ENCODE results near the gene MKLN1. TPM values are rescaled to one million over a fixed set of nuclear protein-coding genes. Genes with fewer than 3 reads are reported as not detected.

Gene MKLN1
- polyA plus RNA-seq, 2 of the 4 experiments (the other 2 are of a cell fraction) = 39.6 to 84.5 TPM

DNA sequence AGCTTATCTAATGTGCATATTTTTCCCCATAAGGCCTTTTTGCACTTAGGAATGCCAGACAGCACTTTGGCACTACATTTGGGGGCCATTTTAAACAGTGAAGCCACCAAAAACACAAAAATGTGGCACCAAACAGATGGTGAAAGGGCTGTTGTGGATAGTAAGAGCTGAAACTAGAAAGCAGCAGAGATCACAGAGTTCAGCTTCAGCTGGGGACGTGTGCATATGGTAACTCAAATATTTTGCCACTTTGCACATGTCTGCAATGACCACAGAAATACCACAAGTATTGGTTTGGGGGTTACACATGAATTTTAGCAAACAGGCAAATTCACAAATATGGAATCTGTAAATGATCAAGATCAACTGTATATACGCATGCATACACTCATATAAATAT lies 155.9 kb downstream of the MKLN1 start (continued):
- TF ChIP-seq MYC (IDR thresholded peaks at IDR 0.05; ENCODE audit: borderline replicate concordance, low read length) = no peak

DNA sequence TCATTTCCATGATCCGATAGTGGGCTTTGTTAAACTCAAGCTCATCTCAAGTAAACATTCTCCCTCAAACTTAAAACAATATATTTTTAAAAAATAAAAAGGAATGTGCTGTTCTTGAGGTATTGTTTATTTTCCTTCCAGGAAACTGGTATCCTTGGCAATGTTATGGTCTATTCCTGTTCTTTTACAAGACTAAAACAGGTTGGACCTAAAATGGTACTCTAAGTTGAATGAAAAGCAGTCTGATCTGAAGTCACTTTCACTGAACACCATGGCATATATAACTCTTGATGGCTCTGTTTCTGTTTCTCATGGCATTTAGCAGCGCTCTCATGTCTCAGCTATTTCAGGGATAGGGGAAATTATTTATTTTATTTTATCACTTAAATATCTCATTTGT lies 158.7 kb downstream of the MKLN1 start:
- Histone ChIP-seq H3K4me1 (peaks cover 10% of the 10 kb centered on the region; the same call in 2 of the 3 replicates), H3K27ac (no peak overlapping the region), H3K9me3 (no peaks in the 10 kb centered on the region), H3K4me2 (no peak overlapping the region), H3K4me3 (no peak overlapping the region)
- FAIRE-seq = no peak
- DNase-seq (ENCODE audit: low read depth in 1 of 2, low spot score in 1 of 2) = no peak
- ATAC-seq = no peak
- ChIA-PET CTCF (interaction anchor here (0.7 to 1.1 kb wide), 2 partner anchors 15 to 55 kb away, joined by 3 read pairs; no protein-coding TSS in a partner anchor), POLR2A (no interaction called here)
- TF ChIP-seq HOXB5 (CRISPR knock-in tag; IDR thresholded peaks at IDR 0.05) (no peak), MAZ (IDR thresholded peaks at IDR 0.05; ENCODE audit: borderline replicate concordance, low read depth, low read length) (no peak), FOSB (CRISPR knock-in tag; IDR thresholded peaks at IDR 0.05) (no peak), CEBPB (IDR thresholded peaks at IDR 0.05) (no peak), POLR2AphosphoS2 (conservative IDR thresholded peaks at IDR 0.05; ENCODE audit: low read length) (no peak), RCOR1 (IDR thresholded peaks at IDR 0.05; ENCODE audit: low read depth, low read length) (no peak), CHD4 (IDR thresholded peaks at IDR 0.05; ENCODE audit: borderline replicate concordance) (no peak), BHLHE40 (IDR thresholded peaks at IDR 0.05; ENCODE audit: low read depth, low read length) (no peak), ZNF302 (CRISPR knock-in tag; IDR thresholded peaks at IDR 0.05) (no peak)
- TF ChIP-seq, protein P1, sequence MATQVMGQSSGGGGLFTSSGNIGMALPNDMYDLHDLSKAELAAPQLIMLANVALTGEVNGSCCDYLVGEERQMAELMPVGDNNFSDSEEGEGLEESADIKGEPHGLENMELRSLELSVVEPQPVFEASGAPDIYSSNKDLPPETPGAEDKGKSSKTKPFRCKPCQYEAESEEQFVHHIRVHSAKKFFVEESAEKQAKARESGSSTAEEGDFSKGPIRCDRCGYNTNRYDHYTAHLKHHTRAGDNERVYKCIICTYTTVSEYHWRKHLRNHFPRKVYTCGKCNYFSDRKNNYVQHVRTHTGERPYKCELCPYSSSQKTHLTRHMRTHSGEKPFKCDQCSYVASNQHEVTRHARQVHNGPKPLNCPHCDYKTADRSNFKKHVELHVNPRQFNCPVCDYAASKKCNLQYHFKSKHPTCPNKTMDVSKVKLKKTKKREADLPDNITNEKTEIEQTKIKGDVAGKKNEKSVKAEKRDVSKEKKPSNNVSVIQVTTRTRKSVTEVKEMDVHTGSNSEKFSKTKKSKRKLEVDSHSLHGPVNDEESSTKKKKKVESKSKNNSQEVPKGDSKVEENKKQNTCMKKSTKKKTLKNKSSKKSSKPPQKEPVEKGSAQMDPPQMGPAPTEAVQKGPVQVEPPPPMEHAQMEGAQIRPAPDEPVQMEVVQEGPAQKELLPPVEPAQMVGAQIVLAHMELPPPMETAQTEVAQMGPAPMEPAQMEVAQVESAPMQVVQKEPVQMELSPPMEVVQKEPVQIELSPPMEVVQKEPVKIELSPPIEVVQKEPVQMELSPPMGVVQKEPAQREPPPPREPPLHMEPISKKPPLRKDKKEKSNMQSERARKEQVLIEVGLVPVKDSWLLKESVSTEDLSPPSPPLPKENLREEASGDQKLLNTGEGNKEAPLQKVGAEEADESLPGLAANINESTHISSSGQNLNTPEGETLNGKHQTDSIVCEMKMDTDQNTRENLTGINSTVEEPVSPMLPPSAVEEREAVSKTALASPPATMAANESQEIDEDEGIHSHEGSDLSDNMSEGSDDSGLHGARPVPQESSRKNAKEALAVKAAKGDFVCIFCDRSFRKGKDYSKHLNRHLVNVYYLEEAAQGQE (IDR thresholded peaks at IDR 0.05) = no peak
- TF ChIP-seq, protein P2, sequence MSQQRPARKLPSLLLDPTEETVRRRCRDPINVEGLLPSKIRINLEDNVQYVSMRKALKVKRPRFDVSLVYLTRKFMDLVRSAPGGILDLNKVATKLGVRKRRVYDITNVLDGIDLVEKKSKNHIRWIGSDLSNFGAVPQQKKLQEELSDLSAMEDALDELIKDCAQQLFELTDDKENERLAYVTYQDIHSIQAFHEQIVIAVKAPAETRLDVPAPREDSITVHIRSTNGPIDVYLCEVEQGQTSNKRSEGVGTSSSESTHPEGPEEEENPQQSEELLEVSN (IDR thresholded peaks at IDR 0.05; ENCODE audit: borderline replicate concordance, low read depth) = no peak
- TF ChIP-seq, protein P3, sequence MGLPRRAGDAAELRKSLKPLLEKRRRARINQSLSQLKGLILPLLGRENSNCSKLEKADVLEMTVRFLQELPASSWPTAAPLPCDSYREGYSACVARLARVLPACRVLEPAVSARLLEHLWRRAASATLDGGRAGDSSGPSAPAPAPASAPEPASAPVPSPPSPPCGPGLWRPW (IDR thresholded peaks at IDR 0.05) = no peak
- WGBS (ENCODE audit: missing lambda C conversion rate) = 95% methylated on average over 2 of the region's 2 CpGs

DNA sequence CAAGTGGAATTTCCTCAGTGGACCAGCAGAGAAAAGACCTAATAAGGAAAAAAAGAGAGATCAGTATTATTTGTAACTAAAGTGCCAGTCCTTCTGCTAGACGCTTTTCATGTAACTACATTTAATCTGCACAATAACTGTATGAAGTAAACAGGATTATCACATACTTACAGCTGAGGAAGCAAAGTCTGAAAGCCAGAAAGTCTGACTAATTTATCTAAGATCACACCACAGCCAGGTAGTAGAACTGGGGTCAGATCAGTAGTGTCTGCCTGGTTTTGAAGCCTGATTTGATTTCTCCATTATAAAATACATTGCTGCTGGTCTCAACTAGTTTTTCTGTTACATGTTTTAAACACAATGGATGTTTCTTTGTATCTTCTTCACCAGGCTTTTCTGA lies 159.5 kb downstream of the MKLN1 start:
- CTCF ChIA-PET = interaction anchor here (0.8 to 2.9 kb wide), 4 partner anchors 10 to 168 kb away, joined by 3 to 9 read pairs (median 3); no protein-coding TSS in a partner anchor
- H3K9me3 ChIP-seq = no peaks in the 10 kb centered on the region
- no peak overlapping the region for H3K4me3 ChIP-seq
- POLR2A ChIA-PET = no interaction called here
- H3K4me1 ChIP-seq = peaks cover 10% of the 10 kb centered on the region; the same call in 1 of the 3 replicates
- ATAC-seq (no peak), DNase-seq (ENCODE audit: low read depth in 1 of 2, low spot score in 1 of 2) (no peak), FAIRE-seq (no peak)
- TF ChIP-seq, protein P2 (IDR thresholded peaks at IDR 0.05; ENCODE audit: borderline replicate concordance, low read depth) = no peak
- TF ChIP-seq HOXB5 (CRISPR knock-in tag; IDR thresholded peaks at IDR 0.05) = no peak
- no peak for TF ChIP-seq TFCP2L1 (CRISPR knock-in tag; IDR thresholded peaks at IDR 0.05)
- TF ChIP-seq MYC (IDR thresholded peaks at IDR 0.05; ENCODE audit: borderline replicate concordance, low read length) = no peak
- no peak for TF ChIP-seq MAFK (IDR thresholded peaks at IDR 0.05; ENCODE audit: partially characterized antibody)
- no peak for TF ChIP-seq FOSL2 (IDR thresholded peaks at IDR 0.05)
- TF ChIP-seq FOSL2 (CRISPR knock-in tag; IDR thresholded peaks at IDR 0.05) = no peak
- TF ChIP-seq, protein P4, sequence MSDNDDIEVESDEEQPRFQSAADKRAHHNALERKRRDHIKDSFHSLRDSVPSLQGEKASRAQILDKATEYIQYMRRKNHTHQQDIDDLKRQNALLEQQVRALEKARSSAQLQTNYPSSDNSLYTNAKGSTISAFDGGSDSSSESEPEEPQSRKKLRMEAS (IDR thresholded peaks at IDR 0.05) = no peak
- TF ChIP-seq, protein P5, sequence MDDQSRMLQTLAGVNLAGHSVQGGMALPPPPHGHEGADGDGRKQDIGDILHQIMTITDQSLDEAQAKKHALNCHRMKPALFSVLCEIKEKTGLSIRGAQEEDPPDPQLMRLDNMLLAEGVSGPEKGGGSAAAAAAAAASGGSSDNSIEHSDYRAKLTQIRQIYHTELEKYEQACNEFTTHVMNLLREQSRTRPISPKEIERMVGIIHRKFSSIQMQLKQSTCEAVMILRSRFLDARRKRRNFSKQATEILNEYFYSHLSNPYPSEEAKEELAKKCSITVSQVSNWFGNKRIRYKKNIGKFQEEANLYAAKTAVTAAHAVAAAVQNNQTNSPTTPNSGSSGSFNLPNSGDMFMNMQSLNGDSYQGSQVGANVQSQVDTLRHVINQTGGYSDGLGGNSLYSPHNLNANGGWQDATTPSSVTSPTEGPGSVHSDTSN (IDR thresholded peaks at IDR 0.05) = no peak
- WGBS (ENCODE audit: missing lambda C conversion rate) = 93% methylated on average over 1 of the region's 1 CpG
- no peak overlapping the region for H3K27ac ChIP-seq
- H3K4me2 ChIP-seq = no peak overlapping the region
